NCI-H1105 (cell line): ENCODE results near the gene LPP.
"Not testable (repeated sequence)": the region's sequence is repeated elsewhere in the genome, so short reads cannot be mapped to it uniquely, and the experiment has no call there.

Experiments
- DNase-seq: peaks from one replicate; lab custom pipeline; 2025; lab: John Stamatoyannopoulos, UW

LPP gene

GRCh38 chr3:188435266-188435665 is 281.3 kb downstream of the LPP start:
- no peak for DNase-seq

DNA sequence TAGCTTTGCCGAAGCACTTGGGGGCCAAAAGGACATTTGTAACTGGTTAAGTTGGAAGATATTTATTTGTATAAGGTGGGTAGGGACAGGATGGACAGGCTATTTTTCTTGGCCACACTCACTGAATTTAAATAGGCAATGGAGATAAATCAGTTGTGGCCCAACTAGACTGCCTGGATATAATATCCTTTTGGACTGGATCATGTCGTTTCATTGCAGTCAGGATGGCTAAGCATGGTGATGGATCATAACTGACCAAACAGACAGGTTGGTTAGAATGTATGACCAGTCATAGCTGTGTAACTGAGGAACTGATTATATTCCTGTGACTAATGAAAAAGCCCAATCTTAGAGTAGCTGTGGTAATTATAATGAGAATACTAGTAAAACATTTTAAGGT is 284.0 kb downstream of the LPP start:
- DNase-seq = no peak

DNA sequence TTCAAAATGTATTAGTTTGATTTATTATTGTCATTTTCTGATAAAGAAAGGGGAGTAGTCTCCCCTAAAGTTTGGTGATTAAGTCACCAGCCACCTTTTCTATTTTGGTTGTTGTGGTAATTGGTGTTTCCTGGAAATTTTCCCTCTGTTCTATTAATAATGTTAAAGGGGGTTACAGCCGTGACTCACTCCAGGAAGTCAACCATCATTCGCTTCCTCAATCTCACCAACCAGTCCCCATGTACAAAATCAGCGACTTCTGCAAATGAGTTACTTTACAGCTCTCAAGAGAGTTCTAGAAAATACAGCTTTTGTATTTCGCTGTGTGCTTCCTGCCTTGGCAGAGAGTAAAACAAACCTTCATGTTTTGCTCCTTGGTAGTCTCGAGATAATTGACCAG is 285.1 kb downstream of the LPP start:
- DNase-seq = no peak

DNA sequence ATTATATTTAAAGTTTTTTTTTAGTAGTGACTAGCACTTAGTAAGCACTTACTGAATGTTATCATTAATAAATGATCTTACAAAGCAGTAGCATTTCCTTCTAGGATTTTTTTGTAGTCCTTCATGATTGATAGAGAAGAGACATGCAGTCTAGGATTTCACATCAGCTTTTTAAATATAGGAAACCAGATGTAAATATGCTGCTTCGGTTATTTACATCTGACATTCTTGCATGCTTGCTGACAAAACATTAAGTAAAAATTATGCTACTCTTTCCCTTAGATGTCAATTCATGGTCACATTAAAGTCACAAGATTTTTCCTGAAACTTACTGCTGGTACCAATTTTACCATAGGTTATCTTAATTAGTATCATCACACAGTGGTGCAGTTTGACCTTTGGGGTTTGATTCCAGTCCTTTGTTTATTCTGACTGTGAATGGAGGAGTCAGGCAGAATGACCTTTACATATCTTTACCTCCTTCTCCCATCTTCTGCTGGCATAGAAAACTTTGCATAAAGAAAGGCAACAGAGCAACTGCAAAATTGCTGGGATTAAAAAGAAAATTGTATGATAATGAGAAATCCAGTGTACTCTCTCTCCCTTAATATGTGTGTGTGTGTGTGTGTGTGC is 286.5 kb downstream of the LPP start:
- no peak for DNase-seq

DNA sequence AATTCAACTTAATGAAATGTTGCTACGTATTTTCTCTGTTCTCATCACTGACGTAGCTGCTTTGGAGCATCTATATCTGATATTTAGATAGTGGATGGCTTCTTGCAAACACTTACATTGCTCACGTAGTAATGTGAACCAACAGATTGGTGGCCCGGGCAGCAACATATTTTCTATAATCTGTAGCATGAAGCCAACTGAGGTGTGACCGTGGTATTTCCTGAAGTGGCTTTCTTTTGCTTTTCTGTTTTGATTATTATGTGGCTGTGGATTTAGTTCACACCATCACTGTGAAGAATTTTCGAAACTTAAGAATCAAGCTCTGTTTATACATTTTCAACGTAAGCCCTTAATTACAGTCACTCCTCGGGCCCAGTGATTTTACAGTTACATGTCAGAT is 288.5 kb downstream of the LPP start:
- no peak for DNase-seq

GRCh38 chr3:188445175-188445574 is 291.2 kb downstream of the LPP start:
- not testable (repeated sequence) for DNase-seq

GRCh38 chr3:188446014-188446413 is 292.1 kb downstream of the LPP start:
- DNase-seq = no peak

DNA sequence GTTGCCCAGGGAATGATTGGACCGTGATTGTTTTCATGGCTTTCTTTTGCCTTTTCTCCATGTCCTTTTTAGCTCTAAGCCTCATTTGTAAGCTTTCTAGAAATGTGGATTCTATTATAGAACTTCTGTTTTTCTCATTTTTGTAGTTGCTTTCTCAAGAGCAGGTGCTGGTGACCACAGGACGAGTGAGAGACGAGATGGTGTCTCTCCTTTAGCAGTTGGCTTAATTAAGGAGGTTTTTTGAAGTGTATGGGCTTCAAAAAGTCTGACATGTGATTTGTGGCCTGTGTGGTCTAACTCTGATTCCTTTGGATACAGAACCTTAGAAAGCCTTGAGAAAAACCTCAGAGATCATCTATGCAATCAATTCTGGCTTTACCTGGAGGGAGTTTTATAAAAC is 292.8 kb downstream of the LPP start:
- DNase-seq = no peak

DNA sequence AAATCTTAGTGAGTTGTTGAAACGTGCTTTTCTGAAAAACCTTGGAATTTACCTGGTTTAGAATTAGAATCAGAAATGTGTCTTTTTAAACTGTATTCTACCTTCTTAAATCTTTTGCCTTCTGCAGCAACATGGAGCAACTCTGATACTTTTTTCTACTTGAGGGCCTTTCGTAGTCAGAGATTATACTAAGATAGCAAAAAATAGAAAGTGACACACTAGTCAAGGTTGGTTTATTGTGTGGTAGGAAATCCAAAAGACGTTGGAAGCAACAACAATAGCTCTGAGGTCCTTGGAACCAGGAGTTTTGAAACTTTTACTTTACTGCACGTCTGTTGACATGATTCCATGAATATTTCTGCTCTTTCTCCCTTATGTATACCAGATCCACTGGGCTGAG is 294.9 kb downstream of the LPP start:
- DNase-seq = no peak

- DNase-seq = no peak
Observed at GRCh38 chr3:188449421-188449820, 295.5 kb downstream of the LPP start.

GRCh38 chr3:188452158-188452772 is 298.3 kb downstream of the LPP start:
- no peak for DNase-seq

DNA sequence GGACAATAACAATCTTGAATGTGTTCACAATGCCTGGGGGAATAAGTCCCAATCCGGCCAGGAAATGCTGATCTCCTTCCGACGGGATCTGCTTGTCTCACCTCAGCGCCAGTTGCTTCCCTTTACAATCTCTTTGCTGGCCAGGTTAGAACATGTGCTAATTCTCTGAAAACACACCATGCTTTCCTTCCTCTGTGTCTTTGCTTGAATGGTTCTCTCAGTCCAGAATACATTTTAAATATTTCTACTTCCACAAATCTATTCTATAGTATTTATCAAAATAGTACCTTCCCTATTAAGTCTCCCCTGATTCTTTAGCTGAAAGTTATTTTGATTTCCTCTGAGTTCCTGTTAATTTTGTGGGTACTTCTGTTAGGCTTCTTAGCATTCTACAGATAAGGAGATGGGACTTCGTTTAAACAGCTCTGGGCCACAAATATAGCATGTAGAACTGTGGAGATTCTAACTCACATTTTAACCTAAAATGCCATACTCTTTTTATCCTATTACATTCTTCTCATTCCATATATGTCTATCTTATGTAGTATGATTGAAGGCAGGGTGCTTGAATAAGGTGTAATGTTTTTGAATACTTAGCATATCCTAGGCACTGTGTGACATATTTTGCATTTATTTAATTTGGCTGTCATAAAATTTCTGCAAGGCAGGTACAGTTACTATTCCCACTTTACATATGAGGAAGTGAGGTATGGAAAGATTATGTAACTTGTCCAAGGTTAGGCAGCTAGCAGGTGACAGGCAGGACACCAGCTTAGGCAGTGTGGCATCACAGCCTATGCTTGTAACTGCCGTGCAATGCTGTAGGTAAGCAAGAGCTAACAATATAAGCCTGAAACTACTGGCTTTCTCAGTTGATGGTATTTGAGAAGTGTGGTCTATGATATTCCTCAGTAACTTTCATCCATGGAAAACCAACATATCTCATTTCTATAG is 299.8 kb downstream of the LPP start:
- no peak for DNase-seq

DNA sequence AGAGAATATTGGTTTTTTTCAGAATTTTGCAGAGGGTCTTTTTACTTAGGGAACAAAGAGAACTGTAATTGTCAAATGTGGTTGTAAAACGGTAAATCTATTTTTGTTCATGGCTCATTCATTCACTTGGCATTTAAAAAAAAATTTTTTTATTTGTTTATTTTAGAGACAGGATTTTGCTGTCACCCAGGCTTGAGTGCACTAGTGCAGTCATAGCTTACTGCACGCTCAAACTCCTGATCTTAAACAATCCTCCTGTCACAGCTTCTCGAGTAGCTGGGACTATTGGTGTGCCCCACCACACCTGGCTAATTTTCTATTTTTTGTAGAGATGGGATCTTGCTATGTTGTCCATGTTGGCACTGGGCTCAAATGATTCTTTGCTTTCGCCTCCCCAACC is 301.8 kb downstream of the LPP start:
- DNase-seq = no peak

- DNase-seq = no peak
Observed at GRCh38 chr3:188458756-188459155, 304.8 kb downstream of the LPP start.

GRCh38 chr3:188465311-188465710 is 311.4 kb downstream of the LPP start:
- DNase-seq = no peak

DNA sequence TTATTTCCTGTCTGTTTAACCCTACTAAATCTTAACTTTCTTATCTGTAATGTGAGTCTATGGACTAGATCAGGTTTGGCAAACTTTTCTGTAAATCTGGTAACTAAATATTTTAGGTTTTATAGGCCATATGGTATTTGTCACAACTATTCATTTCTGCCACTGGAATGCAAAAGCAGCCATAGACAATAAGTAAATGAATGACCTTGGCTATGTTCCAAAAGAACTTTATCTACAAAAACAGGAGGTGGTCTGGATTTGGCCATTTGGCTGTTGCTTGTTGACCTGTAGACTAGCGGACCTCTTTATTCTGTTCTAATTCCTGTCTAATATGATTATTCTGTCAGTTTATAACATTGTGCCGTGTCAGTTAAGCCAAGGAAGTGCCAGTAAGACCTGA is 314.2 kb downstream of the LPP start:
- no peak for DNase-seq

DNA sequence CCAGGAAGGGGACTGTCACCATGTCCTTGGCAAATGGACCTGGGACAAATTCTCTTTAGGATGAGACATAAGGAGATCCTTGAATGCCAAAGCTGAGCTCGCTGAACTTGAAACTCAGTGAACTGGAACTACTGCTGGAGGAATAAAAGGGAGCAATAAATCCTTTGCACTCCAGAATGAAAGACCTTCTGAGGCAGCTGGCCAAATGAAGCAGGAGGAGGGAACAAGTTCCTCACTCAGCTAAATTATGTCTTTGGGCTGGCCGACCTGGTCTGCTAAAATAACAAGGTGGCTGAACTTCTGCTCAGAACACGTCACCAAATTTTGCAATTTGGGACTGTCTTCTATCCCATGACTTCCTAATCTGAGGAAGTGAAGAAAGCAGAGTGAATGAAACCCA is 314.7 kb downstream of the LPP start:
- peak; percentile 60 for DNase-seq

DNA sequence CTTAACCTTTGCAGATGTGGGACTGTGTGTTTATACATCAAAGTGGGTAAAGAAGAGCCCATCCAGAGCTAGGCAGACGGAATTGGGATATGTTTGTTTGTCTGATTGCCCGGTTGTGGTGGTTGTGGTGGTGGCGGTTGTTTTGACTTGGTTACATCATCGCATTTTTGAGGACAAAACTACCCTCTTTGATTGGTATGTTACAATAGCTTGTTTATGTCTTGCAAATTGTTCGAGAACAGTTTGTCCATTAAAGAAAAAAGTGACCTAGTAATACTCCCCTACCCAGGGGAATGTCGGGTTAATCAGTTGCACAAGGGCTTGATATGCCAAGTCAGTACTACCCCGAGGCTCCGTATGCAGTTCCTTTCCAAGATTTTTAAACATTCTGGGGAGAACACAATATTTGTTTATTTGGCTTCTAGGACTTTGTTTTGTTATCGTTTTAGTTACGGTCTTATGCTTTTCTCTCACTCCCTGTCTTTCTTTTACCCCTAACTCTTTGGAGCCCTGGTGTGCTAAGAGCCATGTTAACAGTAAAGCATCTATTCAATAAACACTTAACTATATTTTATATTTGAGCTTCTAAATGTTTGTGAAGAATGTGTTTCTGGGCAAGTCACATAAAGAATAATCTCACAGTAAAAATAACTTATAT is 315.4 kb downstream of the LPP start:
- DNase-seq = no peak

DNA sequence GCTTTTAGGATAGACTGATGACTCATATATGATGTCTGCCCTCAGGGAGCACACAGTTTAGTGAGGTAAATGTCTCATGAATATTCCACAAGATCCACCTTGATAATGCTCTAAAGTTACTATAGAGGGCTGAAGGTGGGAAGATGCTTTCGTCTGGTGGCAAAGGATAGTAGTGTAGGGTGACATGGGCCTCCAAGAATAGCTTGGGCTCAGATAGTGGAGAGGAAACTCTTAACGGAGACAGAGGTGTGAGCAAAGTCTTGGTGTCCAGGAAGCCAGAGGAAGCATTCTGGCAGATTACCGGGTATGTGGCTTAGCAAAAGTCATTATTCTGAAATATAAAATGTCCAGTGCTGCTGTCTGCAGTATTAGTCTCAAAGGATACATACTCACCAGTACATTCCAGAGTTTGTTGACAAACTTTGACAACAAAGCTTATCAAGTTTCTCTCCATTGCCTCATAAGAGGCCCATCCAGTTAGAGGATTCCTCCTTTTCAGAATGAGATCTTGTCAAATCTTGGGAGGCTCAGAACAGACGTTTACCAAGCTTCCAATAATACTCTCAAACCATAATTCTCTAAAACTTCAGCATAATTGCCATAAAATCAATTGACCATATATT is 316.7 kb downstream of the LPP start:
- no peak for DNase-seq

DNA sequence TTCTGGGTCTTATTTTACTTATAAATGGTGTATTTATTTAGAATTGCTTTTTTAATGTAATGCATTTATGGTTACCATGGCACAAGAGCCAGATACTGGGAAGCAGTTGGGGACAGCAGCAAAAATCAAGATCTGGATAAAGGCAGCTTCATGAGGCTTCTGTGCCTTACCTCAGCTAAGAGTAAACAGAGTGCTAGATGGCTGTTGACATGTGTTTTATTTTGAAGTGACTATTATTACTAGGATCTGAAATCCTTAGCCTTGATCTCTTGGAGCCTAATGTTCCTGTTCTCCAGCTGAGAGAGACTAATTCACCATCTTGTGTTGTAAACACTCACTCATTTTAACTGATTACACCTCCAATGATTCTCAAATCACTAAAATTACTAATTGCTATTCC is 317.8 kb downstream of the LPP start:
- peak; percentile 60 for DNase-seq

DNA sequence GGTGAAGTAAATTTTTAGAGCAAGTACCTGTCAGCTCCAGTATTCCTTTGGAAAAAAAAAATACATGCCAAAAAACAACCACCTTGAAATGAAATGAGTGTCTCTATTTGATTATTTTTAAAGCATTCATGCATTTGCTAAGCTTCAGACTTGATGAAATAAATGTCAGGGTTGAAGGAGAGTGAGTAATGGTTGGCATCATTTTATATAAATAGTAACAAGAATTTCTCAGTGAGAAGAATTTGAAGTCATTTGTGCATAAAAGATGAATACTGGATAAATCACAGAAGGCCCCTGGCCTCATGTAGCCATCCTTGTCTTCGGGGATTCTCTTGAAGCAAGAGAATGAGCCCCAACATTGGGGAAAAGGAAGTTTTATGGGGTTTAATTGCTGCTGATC is 318.4 kb downstream of the LPP start:
- DNase-seq = no peak

DNA sequence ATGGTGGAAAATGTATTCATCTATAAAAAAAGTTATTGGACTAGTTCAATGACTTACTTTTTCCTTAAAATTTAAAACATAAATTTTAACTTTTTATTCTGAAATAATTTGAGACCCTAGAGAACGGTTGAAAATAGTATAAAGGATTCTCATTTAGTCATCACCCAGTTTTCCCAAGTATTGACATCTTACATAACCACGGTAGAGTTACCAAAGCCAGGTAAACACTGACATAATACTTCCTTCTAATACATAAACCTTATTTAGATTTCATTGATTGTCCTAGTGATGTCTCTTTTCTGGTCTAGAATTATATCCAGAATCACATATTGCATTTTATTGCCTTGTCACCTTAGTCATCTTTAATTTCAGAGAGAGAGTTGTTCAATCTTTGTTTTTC is 319.1 kb downstream of the LPP start:
- DNase-seq = no peak
